Fibroblast of gingiva (primary cell): Measurements from ENCODE around the gene OR2T27.
"Not testable (repeated sequence)": the region's sequence is repeated elsewhere in the genome, so short reads cannot be mapped to it uniquely, and the experiment has no call there.

Source experiments
- DNase-seq: peaks from one replicate; pipeline ENCODE4 v3.0.0-alpha.2; 2011; ENCODE audit warnings: low read depth

Gene OR2T27

GRCh38 chr1:248655354-248655753 is at the start of gene OR2T27:
TSS of gene OR2T27 (minus strand) at chr1:248655528. CDS start at chr1:248650884, 4,644 bp downstream.
- DNase-seq: not testable (repeated sequence)

GRCh38 chr1:248704606-248705005 is 49.3 kb upstream of the OR2T27 start:
- DNase-seq: no peak

- DNase-seq: no peak
Measured at GRCh38 chr1:248703674-248704073, 48.3 kb upstream of the OR2T27 start.

GRCh38 chr1:248702714-248703113 is 47.4 kb upstream of the OR2T27 start, which contains the start of gene OR14I1:
TSS of gene OR14I1 (minus strand) at chr1:248702766.
- no peak for DNase-seq

GRCh38 chr1:248699099-248699498 is 43.8 kb upstream of the OR2T27 start:
- DNase-seq: no peak

GRCh38 chr1:248697907-248698306 is 42.6 kb upstream of the OR2T27 start:
- DNase-seq: no peak

- no peak for DNase-seq
Measured at GRCh38 chr1:248696774-248697173, 41.4 kb upstream of the OR2T27 start.

GRCh38 chr1:248696261-248696660 is 40.9 kb upstream of the OR2T27 start:
- DNase-seq: no peak

- no peak for DNase-seq
Measured at GRCh38 chr1:248695451-248696132, 40.3 kb upstream of the OR2T27 start.

GRCh38 chr1:248691567-248692155 is 36.3 kb upstream of the OR2T27 start:
- DNase-seq: no peak

- DNase-seq: no peak
Measured at GRCh38 chr1:248688527-248689298, 33.4 kb upstream of the OR2T27 start.

GRCh38 chr1:248686815-248687214 is 31.5 kb upstream of the OR2T27 start:
- DNase-seq: no peak

GRCh38 chr1:248681651-248682050 is 26.3 kb upstream of the OR2T27 start:
- DNase-seq: no peak

GRCh38 chr1:248670003-248670402 is 14.7 kb upstream of the OR2T27 start:
- no peak for DNase-seq

GRCh38 chr1:248663453-248664328 is 8.4 kb upstream of the OR2T27 start:
- not testable (repeated sequence) for DNase-seq

- DNase-seq: not testable (repeated sequence)
Measured at GRCh38 chr1:248656797-248657196, 1.5 kb upstream of the OR2T27 start.

- DNase-seq: not testable (repeated sequence)
Measured at GRCh38 chr1:248648770-248649536, 6.4 kb downstream of the OR2T27 start.

- not testable (repeated sequence) for DNase-seq
Measured at GRCh38 chr1:248645178-248645577, 10.2 kb downstream of the OR2T27 start, which contains the start of gene OR2T35. TSS of gene OR2T35 (minus strand) at chr1:248645278. CDS start at chr1:248639258, 6,020 bp downstream.

GRCh38 chr1:248642971-248643651 is 12.2 kb downstream of the OR2T27 start:
- DNase-seq: not testable (repeated sequence)

- not testable (repeated sequence) for DNase-seq
Measured at GRCh38 chr1:248641583-248641982, 13.7 kb downstream of the OR2T27 start.
